Neutrophil (primary cell): ENCODE measurements around the gene ARFGAP3.

Experiments
- H3K27ac ChIP-seq: fragments of 200-600 bp; sonication (generic); 2 replicates; pipeline ENCODE4 v1.5.1; 2016; ENCODE audit warnings: mild to moderate bottlenecking, moderate library complexity
- H3K27me3 ChIP-seq: fragments of 200-600 bp; sonication (generic); 2 replicates; pipeline ENCODE4 v1.6.0; 2016; ENCODE audit warnings: mild to moderate bottlenecking
- H3K36me3 ChIP-seq: fragments of 200-600 bp; sonication (generic); 2 replicates; pipeline ENCODE4 v1.5.1; 2017
- H3K4me1 ChIP-seq, 2 experiments: fragments of 200-600 bp in 1 of 2; sonication (generic) in 1 of 2; 1 replicate in 1 of 2; 2 replicates in 1 of 2; pipeline versions ENCODE4 v1.5.1 to v1.6.1; 2013 to 2016; ENCODE audit warnings: low read depth in 1 of 2, low read length in 1 of 2, mild to moderate bottlenecking in 1 of 2, moderate library complexity in 1 of 2; ENCODE audit not compliant: control insufficient read depth in 1 of 2, insufficient read depth in 1 of 2
- H3K4me3 ChIP-seq, 2 experiments: fragments of 200-600 bp in 1 of 2; sonication (generic) in 1 of 2; 1 replicate in 1 of 2; 2 replicates in 1 of 2; pipeline ENCODE4 v1.5.1; 2013 to 2016; ENCODE audit warnings: low read depth in 1 of 2, low read length in 1 of 2, mild to moderate bottlenecking in 1 of 2, moderate library complexity in 1 of 2
- H3K9me3 ChIP-seq: fragments of 200-600 bp; sonication (generic); 2 replicates; pipeline ENCODE4 v1.5.1; 2016
- TF ChIP-seq, protein P1 (sequence below): fragments of 200-600 bp; sonication (generic); IDR thresholded peaks from 2 replicates; pipeline ENCODE4 v1.5.1; 2016; ENCODE audit warnings: antibody characterized with exemption

ARFGAP3 gene

DNA sequence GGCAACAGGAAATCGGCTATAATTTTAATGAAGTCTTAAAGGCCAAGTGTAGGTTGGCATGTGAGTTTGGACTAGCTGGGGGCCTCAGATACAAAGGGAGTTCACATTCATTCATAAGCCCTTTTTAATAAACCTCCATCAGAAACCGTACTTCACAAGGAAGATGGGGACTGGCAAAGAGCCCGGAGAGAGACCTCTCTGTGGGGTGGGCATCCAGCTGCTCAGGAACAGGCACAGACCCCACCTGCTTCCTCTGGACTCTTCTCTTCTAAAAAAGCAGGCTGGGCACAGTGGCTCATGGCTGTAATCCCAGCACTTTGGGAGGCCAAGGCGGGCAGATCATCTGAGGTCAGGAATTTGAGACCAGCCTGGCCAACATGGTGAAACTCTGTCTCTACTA lies 3.9 kb upstream of the ARFGAP3 start:
- Histone ChIP-seq H3K4me1 (peaks cover 27 to 29% of the 10 kb centered on the region in 2 experiments), H3K27ac (no peak overlapping the region), H3K9me3 (no peaks in the 10 kb centered on the region), H3K36me3 (no peaks in the 10 kb centered on the region), H3K27me3 (no peaks in the 10 kb centered on the region), H3K4me3 (no peak overlapping the region)
- TF ChIP-seq, protein P1, sequence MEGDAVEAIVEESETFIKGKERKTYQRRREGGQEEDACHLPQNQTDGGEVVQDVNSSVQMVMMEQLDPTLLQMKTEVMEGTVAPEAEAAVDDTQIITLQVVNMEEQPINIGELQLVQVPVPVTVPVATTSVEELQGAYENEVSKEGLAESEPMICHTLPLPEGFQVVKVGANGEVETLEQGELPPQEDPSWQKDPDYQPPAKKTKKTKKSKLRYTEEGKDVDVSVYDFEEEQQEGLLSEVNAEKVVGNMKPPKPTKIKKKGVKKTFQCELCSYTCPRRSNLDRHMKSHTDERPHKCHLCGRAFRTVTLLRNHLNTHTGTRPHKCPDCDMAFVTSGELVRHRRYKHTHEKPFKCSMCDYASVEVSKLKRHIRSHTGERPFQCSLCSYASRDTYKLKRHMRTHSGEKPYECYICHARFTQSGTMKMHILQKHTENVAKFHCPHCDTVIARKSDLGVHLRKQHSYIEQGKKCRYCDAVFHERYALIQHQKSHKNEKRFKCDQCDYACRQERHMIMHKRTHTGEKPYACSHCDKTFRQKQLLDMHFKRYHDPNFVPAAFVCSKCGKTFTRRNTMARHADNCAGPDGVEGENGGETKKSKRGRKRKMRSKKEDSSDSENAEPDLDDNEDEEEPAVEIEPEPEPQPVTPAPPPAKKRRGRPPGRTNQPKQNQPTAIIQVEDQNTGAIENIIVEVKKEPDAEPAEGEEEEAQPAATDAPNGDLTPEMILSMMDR = no peak

GRCh38 chr22:42857845-42858481 lies 890 bp upstream of the ARFGAP3 start:
- Histone ChIP-seq H3K4me1 (peaks cover 22 to 27% of the 10 kb centered on the region in 2 experiments), H3K9me3 (no peaks in the 10 kb centered on the region), H3K4me3 (peak overlapping the region; percentile 80 to 84), H3K27me3 (no peaks in the 10 kb centered on the region), H3K27ac (peak overlapping the region; percentile 99), H3K36me3 (no peaks in the 10 kb centered on the region)
- TF ChIP-seq, protein P1 = no peak

GRCh38 chr22:42856179-42856864 lies 751 bp downstream of the ARFGAP3 start:
- H3K36me3 ChIP-seq = no peaks in the 10 kb centered on the region
- no peaks in the 10 kb centered on the region for H3K27me3 ChIP-seq
- H3K27ac ChIP-seq = peak overlapping the region; percentile 99
- H3K4me3 ChIP-seq = peak overlapping the region; percentile 80 to 84
- H3K4me1 ChIP-seq = peaks cover 16 to 21% of the 10 kb centered on the region in 2 experiments
- H3K9me3 ChIP-seq = no peaks in the 10 kb centered on the region
- TF ChIP-seq, protein P1 = no peak

GRCh38 chr22:42855721-42856120 lies 1.4 kb downstream of the ARFGAP3 start:
- TF ChIP-seq, protein P1 = no peak
- H3K36me3 ChIP-seq = no peaks in the 10 kb centered on the region
- H3K4me1 ChIP-seq = peaks cover 16 to 21% of the 10 kb centered on the region in 2 experiments
- H3K27me3 ChIP-seq = no peaks in the 10 kb centered on the region
- H3K4me3 ChIP-seq = peak overlapping the region; percentile 80 to 84
- H3K27ac ChIP-seq = peak overlapping the region; percentile 99
- no peaks in the 10 kb centered on the region for H3K9me3 ChIP-seq

- Histone ChIP-seq H3K9me3 (no peaks in the 10 kb centered on the region), H3K27me3 (no peaks in the 10 kb centered on the region), H3K27ac (no peak overlapping the region), H3K4me1 (peaks cover 16 to 21% of the 10 kb centered on the region in 2 experiments), H3K36me3 (no peaks in the 10 kb centered on the region), H3K4me3 (peak overlapping the region in 1 of 2 experiments; percentile 80)
- TF ChIP-seq, protein P1 = no peak
Measured at GRCh38 chr22:42855211-42855610, 1.9 kb downstream of the ARFGAP3 start.
